Measurements from ENCODE around the gene ATXN7L2. TPM values are rescaled to one million over a fixed set of nuclear protein-coding genes. Genes with fewer than 3 reads are reported as not detected.

Gene ATXN7L2
- total and polyA plus RNA-seq, 10 of the 15 experiments (the other 5 are each of a cell fraction or from before 2014, with no cell fraction given), result 0.27 to 7.4 (median 4.9) TPM

- no peak overlapping the region for H2AFZ ChIP-seq (ENCODE audit: control insufficient read depth, low read depth, low read length)
- no peak overlapping the region for H3K4me2 ChIP-seq (ENCODE audit: control insufficient read depth, insufficient read depth)
- intact Hi-C loops (cut with micrococcal nuclease; ENCODE audit: unreplicated experiment), result loop anchor here (5.0 kb wide), 1 partner anchor 130 kb away; no protein-coding TSS in a partner anchor
- peaks cover 8% of the 10 kb centered on the region in 2 experiments; a peak in 3 of 4 replicates for H3K36me3 ChIP-seq (ENCODE audit: control insufficient read depth in 2 of 2, insufficient read depth in 2 of 2, low read length in 1 of 2)
- peaks cover 4% of the 10 kb centered on the region for H3K4me1 ChIP-seq (ENCODE audit: control insufficient read depth, insufficient read depth, low read length)
- no peak overlapping the region for H3K27ac ChIP-seq (ENCODE audit: control insufficient read depth, insufficient read depth)
- in situ Hi-C loops (cut with MboI), result loop anchor here (5.0 kb wide), 1 partner anchor 40 kb away; no protein-coding TSS in a partner anchor
- POLR2A ChIA-PET, result interaction anchor here (0.8 to 2.4 kb wide), 6 partner anchors 9 to 65 kb away, joined by 3 to 7 read pairs (median 4); partner anchors contain the start of gene ATXN7L2
- ATAC-seq (no peak), FAIRE-seq (no peak), DNase-seq (ENCODE audit: low read depth, low spot score) (no peak)
- RAD21 ChIA-PET (ENCODE audit: unreplicated experiment), result interaction anchor here (0.8 to 13.4 kb wide), 9 partner anchors 10 to 147 kb away, joined by 3 to 422 read pairs (median 3); no protein-coding TSS in a partner anchor
- SMC1A ChIA-PET (ENCODE audit: uncharacterized antibody, unreplicated experiment), result interaction anchor here (0.8 to 14.4 kb wide), 7 partner anchors 20 to 144 kb away, joined by 3 to 431 read pairs (median 3); no protein-coding TSS in a partner anchor
- 69% methylated on average over 4 of the region's 4 CpGs for WGBS (ENCODE audit: insufficient coverage, insufficient replicate concordance, low lambda C conversion rate, missing lambda C conversion rate)
- no peaks in the 10 kb centered on the region for H3K9me3 ChIP-seq (replicated peaks; ENCODE audit: control insufficient read depth, insufficient read depth, low read length)
- no peaks in the 10 kb centered on the region for H4K20me1 ChIP-seq (ENCODE audit: control insufficient read depth, insufficient read depth)
- no peak overlapping the region for H3K9ac ChIP-seq (ENCODE audit: control insufficient read depth, insufficient read depth, low read length)
- no peaks in the 10 kb centered on the region for H3K27me3 ChIP-seq (replicated peaks in 1 of 2; ENCODE audit: control insufficient read depth in 2 of 2, insufficient read depth in 2 of 2, low read length in 1 of 2)
- peaks cover 9% of the 10 kb centered on the region for H3K79me2 ChIP-seq (ENCODE audit: control insufficient read depth, insufficient read depth, low read length)
- BruUV-seq (replicated peaks), result no TSS peak
- TF ChIP-seq ZNF24 (IDR thresholded peaks at IDR 0.05) (no peak), DPF2 (IDR thresholded peaks at IDR 0.05) (no peak), MYB (IDR thresholded peaks at IDR 0.05; ENCODE audit: borderline replicate concordance, low read depth, low read length) (no peak), ELK1 (IDR thresholded peaks at IDR 0.05; ENCODE audit: low read depth, low read length) (no peak), IKZF2 (IDR thresholded peaks at IDR 0.05) (no peak), ZBTB40 (IDR thresholded peaks at IDR 0.05; ENCODE audit: borderline replicate concordance) (no peak)
- TF ChIP-seq, protein P1, sequence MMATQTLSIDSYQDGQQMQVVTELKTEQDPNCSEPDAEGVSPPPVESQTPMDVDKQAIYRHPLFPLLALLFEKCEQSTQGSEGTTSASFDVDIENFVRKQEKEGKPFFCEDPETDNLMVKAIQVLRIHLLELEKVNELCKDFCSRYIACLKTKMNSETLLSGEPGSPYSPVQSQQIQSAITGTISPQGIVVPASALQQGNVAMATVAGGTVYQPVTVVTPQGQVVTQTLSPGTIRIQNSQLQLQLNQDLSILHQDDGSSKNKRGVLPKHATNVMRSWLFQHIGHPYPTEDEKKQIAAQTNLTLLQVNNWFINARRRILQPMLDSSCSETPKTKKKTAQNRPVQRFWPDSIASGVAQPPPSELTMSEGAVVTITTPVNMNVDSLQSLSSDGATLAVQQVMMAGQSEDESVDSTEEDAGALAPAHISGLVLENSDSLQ (IDR thresholded peaks at IDR 0.05), result no peak
- no peak overlapping the region for H3K4me3 ChIP-seq
- CTCF ChIA-PET, result interaction anchor here (0.6 to 26.7 kb wide), 13 partner anchors 9 to 869 kb away, joined by 3 to 1280 read pairs (median 4); partner anchors contain the start of genes AMIGO1, ATXN7L2, GNAI3 and GPR61
These were observed 9.1 kb downstream of the ATXN7L2 start for GRCh38 chr1:109492779-109493178.

Data from GM12878 (cell line).